Sigmoid colon (tissue), 7 donors: Measurements from ENCODE around the gene TFEB. TPM values are rescaled to one million over a fixed set of nuclear protein-coding genes. Genes with fewer than 3 reads are reported as not detected.

Source experiments
- DNase-seq: peaks from one replicate; pipeline ENCODE4 v3.0.0-alpha.2; 2019
- H3K27ac ChIP-seq, 4 donors: fragments of 200-600 bp; sonication (generic); one replicate each; pipeline ENCODE4 v1.5.1; 2016 to 2019; ENCODE audit warnings: mild to moderate bottlenecking in 1 of 4
- H3K27me3 ChIP-seq, 3 donors: fragments of 200-600 bp; sonication (generic); one replicate each; pipeline ENCODE4 v1.5.1; 2019; ENCODE audit warnings: mild to moderate bottlenecking in 1 of 3
- H3K36me3 ChIP-seq, 4 donors: fragments of 200-600 bp; sonication (generic); one replicate each; pipeline ENCODE4 v1.5.1; 2016 to 2019
- H3K4me1 ChIP-seq, 4 donors: fragments of 200-600 bp; sonication (generic); one replicate each; pipeline ENCODE4 v1.5.1; 2017 to 2019
- H3K4me3 ChIP-seq, 4 donors: fragments of 200-600 bp; sonication (generic); one replicate each; pipeline ENCODE4 v1.5.1; 2017 to 2019; ENCODE audit warnings: mild to moderate bottlenecking in 2 of 4, moderate library complexity in 1 of 4
- H3K9me3 ChIP-seq, 4 donors: fragments of 200-600 bp in 3 of 4; sonication (generic) in 3 of 4; one replicate each; pipeline versions ENCODE4 v1.5.1 to v1.6.1; 2013 to 2019
- EP300 ChIP-seq, 4 donors: sonication (generic); formaldehyde crosslinking; IDR thresholded peaks; one replicate each; pipeline ENCODE4 v1.6.1; 2017; ENCODE audit warnings: antibody characterized with exemption in 4 of 4
- POLR2A ChIP-seq, 2 donors: fragments of 450-650 bp; IDR thresholded peaks; one replicate each; pipeline ENCODE4 v1.6.1; 2016; ENCODE audit warnings: antibody characterized with exemption in 2 of 2, mild to moderate bottlenecking in 2 of 2, moderate library complexity in 2 of 2
- POLR2AphosphoS5 ChIP-seq, 4 donors: sonication (generic); formaldehyde crosslinking; IDR thresholded peaks; one replicate each; pipeline ENCODE4 v1.6.1; 2017; ENCODE audit warnings: antibody characterized with exemption in 4 of 4
- WGBS, 2 donors: extraction: QIAGEN DNeasy Blood & Tissue Kit; methylation state at CpG; one replicate each; pipeline ENCODE4 v1.1.7; 2013; 5-methylcytosine and 5-hydroxymethylcytosine counted together
- intact Hi-C: fragments of 100-400 bp; cut with DNase I; formaldehyde crosslinking; loops from one replicate; pipeline ENCODE4 v1.15.1; 2023
- polyA plus RNA-seq, 3 donors: library from polyadenylated mRNA; stranded (reverse); fragments of 200-250 nt; gene quantifications; one replicate each; pipeline ENCODE4 v1.2.3, GENCODE V29; 2013
- total RNA-seq, 4 donors: library from RNA; depleted of rRNA; stranded (reverse); fragments of >200 nt; gene quantifications; one replicate each; pipeline ENCODE4 v1.1.0, GENCODE V29; 2016
- TF ChIP-seq, protein P1 (sequence below), 4 experiments: fragments of 450-650 bp in 3 of 4; fragments of 200-600 bp in 1 of 4; IDR thresholded peaks; one replicate each; pipeline ENCODE4 v1.5.1; 2016 to 2019; ENCODE audit warnings: antibody characterized with exemption in 4 of 4, mild to moderate bottlenecking in 3 of 4, moderate library complexity in 2 of 4
- donor health status: healthy with polysubstance abuse.
- donor health status: Bipolar disorder and iron deficiency.
- donor health status: healthy.

Gene TFEB
- total and polyA plus RNA-seq, 7 donors = 21.0 to 40.9 (median 28.2) TPM

DNA sequence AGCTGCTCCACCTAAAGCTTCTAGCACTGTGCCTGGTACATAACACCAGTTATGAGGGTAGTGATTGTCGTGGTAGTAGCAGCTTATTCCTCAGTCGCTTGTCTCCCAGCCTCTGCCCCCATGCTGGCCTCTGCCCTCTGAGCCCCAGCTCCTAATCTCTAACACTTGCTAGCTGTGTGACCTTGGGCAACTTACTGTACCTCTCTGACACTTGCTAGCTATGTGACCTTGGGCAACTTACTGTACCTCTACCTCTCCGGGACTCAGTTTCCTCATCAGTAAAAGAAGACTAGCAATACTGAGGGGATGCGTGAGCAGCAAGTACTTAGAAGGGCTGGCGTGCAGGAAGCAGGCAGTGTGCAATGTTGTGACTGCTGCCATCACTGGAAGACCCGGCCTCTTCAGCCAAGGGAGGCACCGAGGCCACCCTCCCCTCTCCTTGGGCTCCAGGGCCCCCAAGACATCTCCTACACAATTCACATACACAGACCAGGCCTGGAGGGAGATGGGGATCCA is 87.3 kb downstream of the TFEB start:
- 70 to 82% methylated on average over 7 of the region's 7 CpGs for WGBS, 2 donors
- Histone ChIP-seq H3K9me3 (no peaks in the 10 kb centered on the region), H3K36me3 (no peaks in the 10 kb centered on the region), H3K27me3 (peaks cover 0 to 4% (median 0%) of the 10 kb centered on the region in 3 donors), H3K27ac (no peak overlapping the region), H3K4me3 (no peak overlapping the region), H3K4me1 (no peaks in the 10 kb centered on the region)
- DNase-seq = no peak
- TF ChIP-seq POLR2AphosphoS5 (IDR thresholded peaks at IDR 0.05) (no peak), POLR2A (IDR thresholded peaks at IDR 0.05) (no peak)
- TF ChIP-seq, protein P1, sequence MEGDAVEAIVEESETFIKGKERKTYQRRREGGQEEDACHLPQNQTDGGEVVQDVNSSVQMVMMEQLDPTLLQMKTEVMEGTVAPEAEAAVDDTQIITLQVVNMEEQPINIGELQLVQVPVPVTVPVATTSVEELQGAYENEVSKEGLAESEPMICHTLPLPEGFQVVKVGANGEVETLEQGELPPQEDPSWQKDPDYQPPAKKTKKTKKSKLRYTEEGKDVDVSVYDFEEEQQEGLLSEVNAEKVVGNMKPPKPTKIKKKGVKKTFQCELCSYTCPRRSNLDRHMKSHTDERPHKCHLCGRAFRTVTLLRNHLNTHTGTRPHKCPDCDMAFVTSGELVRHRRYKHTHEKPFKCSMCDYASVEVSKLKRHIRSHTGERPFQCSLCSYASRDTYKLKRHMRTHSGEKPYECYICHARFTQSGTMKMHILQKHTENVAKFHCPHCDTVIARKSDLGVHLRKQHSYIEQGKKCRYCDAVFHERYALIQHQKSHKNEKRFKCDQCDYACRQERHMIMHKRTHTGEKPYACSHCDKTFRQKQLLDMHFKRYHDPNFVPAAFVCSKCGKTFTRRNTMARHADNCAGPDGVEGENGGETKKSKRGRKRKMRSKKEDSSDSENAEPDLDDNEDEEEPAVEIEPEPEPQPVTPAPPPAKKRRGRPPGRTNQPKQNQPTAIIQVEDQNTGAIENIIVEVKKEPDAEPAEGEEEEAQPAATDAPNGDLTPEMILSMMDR (IDR thresholded peaks at IDR 0.05) = no peak
- intact Hi-C loops = no loop called here

DNA sequence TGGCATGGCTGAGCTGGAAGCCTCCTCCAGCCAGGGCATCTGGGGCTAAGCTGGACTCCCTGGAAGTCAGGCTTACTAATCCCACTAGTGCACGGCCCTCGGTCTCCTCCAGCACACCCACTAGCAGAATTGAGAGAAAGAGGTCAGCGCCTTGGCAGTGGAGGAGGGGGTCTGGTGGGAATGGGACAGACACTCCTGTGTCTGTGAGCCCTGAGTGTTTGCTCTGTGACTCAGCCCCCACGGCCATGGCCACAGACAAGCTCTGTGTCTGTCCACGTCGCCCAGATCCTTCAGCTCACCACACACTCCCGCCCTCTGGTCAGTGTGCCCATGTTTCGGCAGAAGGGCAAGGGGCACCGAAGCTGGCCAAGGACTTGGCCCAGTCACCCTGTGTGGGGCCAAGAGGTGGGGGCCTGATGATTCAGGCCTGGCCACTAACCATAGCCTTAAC is 88.3 kb downstream of the TFEB start:
- Histone ChIP-seq H3K4me1 (no peaks in the 10 kb centered on the region), H3K36me3 (no peaks in the 10 kb centered on the region), H3K9me3 (no peaks in the 10 kb centered on the region), H3K27me3 (peaks cover 0 to 4% (median 0%) of the 10 kb centered on the region in 3 donors), H3K4me3 (no peak overlapping the region), H3K27ac (no peak overlapping the region)
- no peak for TF ChIP-seq POLR2AphosphoS5 (IDR thresholded peaks at IDR 0.05)
- TF ChIP-seq POLR2A (IDR thresholded peaks at IDR 0.05) = no peak
- TF ChIP-seq, protein P1 (IDR thresholded peaks at IDR 0.05) = no peak
- no peak for TF ChIP-seq EP300 (IDR thresholded peaks at IDR 0.05)
- DNase-seq = no peak
- intact Hi-C loops = no loop called here
- 77 to 86% methylated on average over 9 of the region's 9 CpGs for WGBS, 2 donors

DNA sequence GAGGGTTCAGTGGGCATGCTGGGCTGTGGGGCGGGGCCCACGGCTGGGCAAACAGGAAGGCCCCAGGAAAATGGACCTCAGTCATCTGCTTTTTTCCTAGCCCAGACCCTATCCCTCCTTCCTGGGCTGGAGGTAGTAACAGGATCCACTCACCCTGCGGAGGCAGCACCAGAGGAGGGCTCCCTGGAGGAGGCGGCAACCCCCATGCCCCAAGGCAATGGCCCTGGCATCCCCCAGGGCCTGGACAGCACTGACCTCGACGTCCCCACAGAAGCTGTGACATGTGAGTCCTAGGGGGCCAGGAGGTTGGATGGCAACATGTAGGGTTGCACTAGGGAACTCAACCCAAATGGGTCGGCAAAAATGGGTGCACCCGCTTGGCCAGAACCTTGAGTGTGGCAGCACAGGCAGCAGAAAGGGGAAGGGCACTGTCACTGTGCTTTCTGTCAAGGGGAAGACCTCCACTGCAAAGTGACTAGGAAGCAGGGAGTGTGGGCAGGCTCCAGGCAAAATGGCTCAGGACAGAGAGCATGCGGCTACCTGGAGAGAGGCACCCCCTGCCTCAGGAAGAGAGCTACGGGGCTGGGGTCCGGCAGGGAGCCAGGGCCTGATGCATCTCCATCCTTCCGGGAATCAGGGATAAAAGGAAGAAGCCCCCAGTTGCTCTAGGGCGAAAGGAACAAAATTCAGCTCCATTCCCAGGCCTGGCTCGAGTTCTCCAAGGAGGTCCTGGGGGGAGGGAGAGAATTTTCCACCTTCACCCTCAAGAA is 89.2 kb downstream of the TFEB start:
- H3K4me3 ChIP-seq = no peak overlapping the region
- no peaks in the 10 kb centered on the region for H3K4me1 ChIP-seq
- 82 to 84% methylated on average over 14 of the region's 14 CpGs for WGBS, 2 donors
- no peak overlapping the region for H3K27ac ChIP-seq
- H3K27me3 ChIP-seq = peaks cover 0 to 4% (median 0%) of the 10 kb centered on the region in 3 donors
- no peaks in the 10 kb centered on the region for H3K9me3 ChIP-seq
- no peak for DNase-seq
- H3K36me3 ChIP-seq = no peaks in the 10 kb centered on the region
- intact Hi-C loops = no loop called here
- TF ChIP-seq, protein P1 (IDR thresholded peaks at IDR 0.05) = no peak
- TF ChIP-seq POLR2A (IDR thresholded peaks at IDR 0.05) (no peak), POLR2AphosphoS5 (IDR thresholded peaks at IDR 0.05) (no peak), EP300 (IDR thresholded peaks at IDR 0.05) (no peak)

DNA sequence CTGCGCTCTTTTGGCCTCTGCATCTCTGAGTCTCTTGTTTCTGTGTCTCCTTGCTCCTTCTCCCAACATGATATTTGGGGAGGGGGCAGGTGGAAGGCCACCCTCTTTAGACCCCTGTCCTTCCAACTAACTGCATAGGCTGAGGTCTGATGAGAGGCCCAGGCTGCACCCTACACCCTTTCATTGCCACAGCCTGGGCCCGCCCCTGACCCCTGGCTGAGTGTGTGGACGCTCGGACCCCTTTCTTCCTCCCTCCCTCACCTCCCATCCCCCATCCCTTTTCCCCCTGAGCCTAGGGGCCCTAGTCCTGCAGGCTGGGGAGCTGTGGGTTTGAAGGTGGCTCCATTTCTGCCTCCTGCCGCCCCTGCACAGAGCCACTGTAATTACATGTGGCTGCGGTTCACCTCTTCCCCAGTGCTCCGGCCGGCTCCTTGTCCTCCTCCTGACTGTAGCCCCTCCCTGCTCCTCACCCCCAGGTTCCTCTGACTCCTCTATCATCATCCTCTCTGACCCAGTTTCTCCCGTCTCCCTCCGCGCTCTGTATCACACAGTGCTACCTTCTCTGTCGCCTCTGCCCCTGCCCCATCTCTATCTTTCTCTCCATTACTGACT is 90.3 kb downstream of the TFEB start:
- peak; percentile 35 for DNase-seq
- Histone ChIP-seq H3K9me3 (no peaks in the 10 kb centered on the region), H3K27ac (no peak overlapping the region), H3K4me3 (no peak overlapping the region), H3K27me3 (peaks cover 0 to 9% (median 0%) of the 10 kb centered on the region in 3 donors), H3K4me1 (no peaks in the 10 kb centered on the region), H3K36me3 (no peaks in the 10 kb centered on the region)
- TF ChIP-seq POLR2AphosphoS5 (IDR thresholded peaks at IDR 0.05) (no peak), EP300 (IDR thresholded peaks at IDR 0.05) (no peak), POLR2A (IDR thresholded peaks at IDR 0.05) (no peak)
- TF ChIP-seq, protein P1 (IDR thresholded peaks at IDR 0.05) = no peak
- WGBS, 2 donors = 70 to 74% methylated on average over 12 of the region's 12 CpGs
- intact Hi-C loops = no loop called here
